ENCODE measurements around the gene SLC28A2.

SLC28A2 gene

DNA sequence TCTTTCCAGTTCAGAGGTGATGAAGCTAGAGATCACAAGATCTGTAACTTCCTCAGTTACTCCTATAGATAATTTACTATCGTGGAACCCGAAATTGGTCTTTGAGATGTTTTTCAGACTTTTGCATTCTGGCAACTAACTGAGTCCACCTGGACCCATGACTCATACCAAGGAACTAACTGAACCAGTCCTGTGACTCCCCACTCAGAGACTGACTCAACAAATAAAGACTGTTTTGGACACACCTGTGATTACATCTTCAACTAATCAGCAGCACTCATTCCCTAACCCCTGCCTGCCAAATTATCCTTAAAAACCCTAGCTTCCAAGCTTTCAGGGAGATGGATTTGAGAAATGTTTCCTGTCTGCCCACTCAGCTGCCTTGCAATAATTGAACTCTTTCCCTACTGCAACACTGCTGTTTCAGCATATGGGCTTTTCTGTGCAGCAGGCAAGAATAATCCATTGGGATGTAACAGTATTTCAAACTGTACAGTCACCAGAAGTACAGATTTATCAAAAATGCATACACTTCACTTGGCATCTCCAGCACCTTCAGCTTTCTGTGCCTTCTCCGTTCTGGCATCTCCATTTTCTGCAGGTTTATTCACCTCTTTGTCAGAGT is 68.7 kb downstream of the SLC28A2 start:
- in situ Hi-C loops (cut with HindIII; ENCODE audit: low sequenced_read_pairs), result no loop called here

GRCh38 chr15:45326280-45326679 is 74.2 kb downstream of the SLC28A2 start:
- in situ Hi-C loops (cut with HindIII; ENCODE audit: low sequenced_read_pairs), result no loop called here

GRCh38 chr15:45326741-45327140 is 74.7 kb downstream of the SLC28A2 start:
- in situ Hi-C loops (cut with HindIII; ENCODE audit: low sequenced_read_pairs), result no loop called here

All from DLD1 (cell line).